Urinary bladder (tissue), 4 donors: ENCODE results near the gene LGI4. TPM values are rescaled to one million over a fixed set of nuclear protein-coding genes. Genes with fewer than 3 reads are reported as not detected.
"Not testable (repeated sequence)": the region's sequence is repeated elsewhere in the genome, so short reads cannot be mapped to it uniquely, and the experiment has no call there.

Source experiments
- DNase-seq: peaks from one replicate; pipeline ENCODE4 v3.0.0-alpha.2; 2015; ENCODE audit errors: extremely low spot score
- H3K27ac ChIP-seq: one replicate; pipeline ENCODE4 v1.5.1; 2013; ENCODE audit warnings: low read depth, mild to moderate bottlenecking, moderate library complexity
- H3K36me3 ChIP-seq: one replicate; pipeline ENCODE4 v1.6.1; 2013; ENCODE audit warnings: mild to moderate bottlenecking, moderate library complexity; ENCODE audit not compliant: insufficient read depth
- H3K4me1 ChIP-seq: one replicate; pipeline ENCODE4 v1.6.1; 2013; ENCODE audit warnings: mild to moderate bottlenecking, moderate library complexity; ENCODE audit not compliant: insufficient read depth
- H3K4me3 ChIP-seq: one replicate; pipeline ENCODE4 v1.5.1; 2013; ENCODE audit warnings: low read depth, low read length
- WGBS: extraction: QIAGEN DNeasy Blood & Tissue Kit; methylation state at CpG from one replicate; pipeline ENCODE4 v1.1.7; 2013; 5-methylcytosine and 5-hydroxymethylcytosine counted together
- polyA plus RNA-seq: library from polyadenylated mRNA; stranded (reverse); fragments of 200-250 nt; gene quantifications from one replicate; pipeline ENCODE4 v1.2.3, GENCODE V29; 2013
- total RNA-seq: library from RNA; depleted of rRNA; stranded (reverse); fragments of >200 nt; gene quantifications from one replicate; pipeline ENCODE4 v1.2.3, GENCODE V29; 2014
- donor health status: healthy with polysubstance abuse.
- donor health status: healthy.

LGI4 gene
- total and polyA plus RNA-seq, 2 donors = 5.9 to 48.4 TPM

DNA sequence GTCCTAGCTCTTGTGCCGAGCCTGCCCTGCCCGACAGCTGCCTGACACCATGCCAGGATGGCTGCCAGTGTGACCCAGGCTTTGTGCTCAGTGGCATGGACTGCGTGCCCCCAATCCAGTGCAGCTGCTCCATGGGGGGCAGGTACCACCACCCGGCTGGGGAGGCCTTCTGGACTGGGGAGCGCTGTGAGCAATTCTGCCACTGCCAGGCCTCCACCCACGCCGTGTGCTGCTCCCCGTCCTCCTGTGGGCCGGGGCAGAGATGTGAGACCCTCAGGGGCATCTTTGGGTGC lies 28.6 kb downstream of the LGI4 start:
- DNase-seq = no peak
- H3K4me1 ChIP-seq = no peaks in the 10 kb centered on the region
- WGBS = 88% methylated on average over 9 of the region's 9 CpGs
- no peak overlapping the region for H3K4me3 ChIP-seq
- no peaks in the 10 kb centered on the region for H3K36me3 ChIP-seq
- no peak overlapping the region for H3K27ac ChIP-seq

DNA sequence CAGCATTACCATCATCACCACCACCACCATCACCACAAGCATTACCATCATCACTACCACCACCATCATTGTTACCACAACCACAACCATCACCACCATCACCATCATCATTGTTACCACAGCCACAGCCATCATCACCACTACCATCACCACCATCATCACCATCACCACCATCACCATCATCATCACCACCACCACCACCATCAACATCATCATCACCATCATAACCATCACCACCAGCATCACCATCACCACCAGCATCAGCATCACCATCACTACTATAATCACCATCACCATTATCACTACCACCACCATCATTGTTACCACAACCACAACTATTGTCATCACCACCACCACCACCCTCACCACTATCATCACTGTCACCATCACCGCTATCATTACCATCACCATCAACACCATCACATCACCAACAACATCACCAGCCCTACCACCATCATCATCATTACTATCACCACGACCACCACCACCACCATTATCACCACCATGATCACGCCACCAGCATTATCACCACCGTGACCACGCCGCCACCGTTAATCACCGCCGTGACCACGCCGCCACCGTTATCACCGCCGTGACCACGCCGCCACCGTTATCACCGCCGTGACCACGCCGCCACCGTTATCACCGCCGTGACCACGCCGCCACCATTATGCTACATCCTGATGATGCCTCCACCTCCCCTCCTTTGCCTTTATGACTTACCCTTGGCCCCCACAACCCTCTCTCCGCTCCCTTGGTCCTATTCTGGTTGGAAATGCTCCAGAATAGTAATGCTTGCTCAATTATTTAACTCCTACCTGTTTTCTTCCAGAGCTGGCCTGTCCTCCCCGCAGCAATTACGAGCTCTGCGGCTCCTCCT lies 29.2 kb downstream of the LGI4 start:
- WGBS = 82% methylated on average over 30 of the region's 30 CpGs
- Histone ChIP-seq H3K27ac (no peak overlapping the region), H3K4me1 (no peaks in the 10 kb centered on the region), H3K4me3 (no peak overlapping the region), H3K36me3 (no peaks in the 10 kb centered on the region)
- no peak for DNase-seq

DNA sequence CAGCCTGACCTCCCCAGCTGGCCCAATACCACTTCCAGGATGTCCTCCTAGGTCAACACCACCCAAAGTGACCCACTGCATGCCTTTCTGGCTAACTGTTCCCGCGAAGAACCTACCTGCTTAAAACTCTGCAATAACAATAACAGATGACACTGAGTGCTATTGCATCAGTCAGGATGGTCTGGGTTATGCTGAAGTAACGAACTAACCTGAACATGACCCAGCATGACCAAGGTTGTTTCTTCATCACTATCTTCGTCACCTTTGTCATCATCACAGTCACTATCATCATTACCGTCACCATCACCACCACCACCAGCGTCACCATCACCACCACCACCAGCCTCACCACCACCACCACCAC lies 29.8 kb downstream of the LGI4 start:
- no peaks in the 10 kb centered on the region for H3K4me1 ChIP-seq
- H3K4me3 ChIP-seq = no peak overlapping the region
- no peaks in the 10 kb centered on the region for H3K36me3 ChIP-seq
- no peak for DNase-seq
- no peak overlapping the region for H3K27ac ChIP-seq
- WGBS = 98% methylated on average over 6 of the region's 6 CpGs

DNA sequence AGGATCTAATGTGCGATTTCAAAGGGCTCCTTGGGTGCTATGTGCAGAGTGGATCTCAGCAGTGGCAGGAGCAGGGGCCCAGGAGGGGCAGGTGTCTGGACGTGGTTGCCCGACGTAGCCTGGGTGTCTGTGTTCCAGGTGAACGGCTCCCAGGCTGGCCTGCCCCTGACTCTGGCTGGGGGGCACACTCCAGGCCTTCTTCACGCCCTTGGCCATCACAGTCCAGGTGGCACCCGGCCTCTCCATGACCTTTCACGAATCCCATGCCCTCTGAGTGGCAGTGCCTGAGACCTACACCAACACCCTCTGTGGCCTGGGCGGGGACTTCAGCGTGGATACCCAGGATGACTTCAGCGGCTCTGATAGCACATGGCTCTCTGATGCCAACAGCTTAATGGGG lies 30.5 kb downstream of the LGI4 start:
- DNase-seq = no peak
- Histone ChIP-seq H3K4me1 (no peaks in the 10 kb centered on the region), H3K36me3 (no peaks in the 10 kb centered on the region), H3K4me3 (no peak overlapping the region), H3K27ac (no peak overlapping the region)
- 88% methylated on average over 11 of the region's 11 CpGs for WGBS

DNA sequence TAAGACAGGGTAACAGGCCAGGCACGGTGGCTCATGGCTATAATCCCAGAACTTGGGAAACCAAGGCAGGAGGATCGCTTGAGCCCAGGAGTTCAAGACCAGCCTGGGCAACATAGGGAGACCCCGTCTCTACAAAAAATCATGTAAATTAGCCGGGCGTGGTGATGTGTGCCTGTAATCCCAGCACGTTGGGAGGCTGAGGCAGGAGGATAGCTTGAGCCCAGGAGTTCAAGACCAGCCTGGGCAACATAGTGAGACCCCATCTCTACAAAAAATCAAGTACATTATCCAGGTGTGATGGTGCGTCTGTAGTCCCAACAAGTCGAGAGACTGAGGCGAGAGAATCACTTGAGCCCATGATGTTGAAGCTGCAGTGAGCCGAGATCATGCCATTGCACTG lies 31.2 kb downstream of the LGI4 start:
- H3K27ac ChIP-seq, H3K36me3 ChIP-seq, H3K4me3 ChIP-seq, H3K4me1 ChIP-seq, DNase-seq: not testable (repeated sequence)
- 75% methylated on average over 10 of the region's 10 CpGs for WGBS

DNA sequence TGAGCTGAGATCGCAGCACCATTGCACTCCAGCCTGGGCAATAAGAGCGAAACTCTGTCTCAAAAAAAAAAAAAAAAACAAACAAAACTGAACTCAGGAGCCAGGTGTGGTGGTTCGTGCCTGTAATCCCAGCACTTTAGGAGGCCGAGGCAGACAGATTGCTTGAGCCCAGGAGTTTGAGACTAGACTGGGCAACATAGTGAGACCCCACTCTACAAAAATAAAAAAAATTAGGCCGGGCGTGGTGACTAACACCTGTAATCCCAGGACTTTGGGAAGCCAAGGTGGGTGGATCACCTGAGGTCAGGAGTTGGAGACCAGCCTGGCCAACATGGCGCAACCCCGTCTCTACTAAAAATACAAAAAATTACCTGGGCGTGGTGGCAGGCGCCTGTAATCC lies 32.9 kb downstream of the LGI4 start:
- 96% methylated on average over 10 of the region's 10 CpGs for WGBS

DNA sequence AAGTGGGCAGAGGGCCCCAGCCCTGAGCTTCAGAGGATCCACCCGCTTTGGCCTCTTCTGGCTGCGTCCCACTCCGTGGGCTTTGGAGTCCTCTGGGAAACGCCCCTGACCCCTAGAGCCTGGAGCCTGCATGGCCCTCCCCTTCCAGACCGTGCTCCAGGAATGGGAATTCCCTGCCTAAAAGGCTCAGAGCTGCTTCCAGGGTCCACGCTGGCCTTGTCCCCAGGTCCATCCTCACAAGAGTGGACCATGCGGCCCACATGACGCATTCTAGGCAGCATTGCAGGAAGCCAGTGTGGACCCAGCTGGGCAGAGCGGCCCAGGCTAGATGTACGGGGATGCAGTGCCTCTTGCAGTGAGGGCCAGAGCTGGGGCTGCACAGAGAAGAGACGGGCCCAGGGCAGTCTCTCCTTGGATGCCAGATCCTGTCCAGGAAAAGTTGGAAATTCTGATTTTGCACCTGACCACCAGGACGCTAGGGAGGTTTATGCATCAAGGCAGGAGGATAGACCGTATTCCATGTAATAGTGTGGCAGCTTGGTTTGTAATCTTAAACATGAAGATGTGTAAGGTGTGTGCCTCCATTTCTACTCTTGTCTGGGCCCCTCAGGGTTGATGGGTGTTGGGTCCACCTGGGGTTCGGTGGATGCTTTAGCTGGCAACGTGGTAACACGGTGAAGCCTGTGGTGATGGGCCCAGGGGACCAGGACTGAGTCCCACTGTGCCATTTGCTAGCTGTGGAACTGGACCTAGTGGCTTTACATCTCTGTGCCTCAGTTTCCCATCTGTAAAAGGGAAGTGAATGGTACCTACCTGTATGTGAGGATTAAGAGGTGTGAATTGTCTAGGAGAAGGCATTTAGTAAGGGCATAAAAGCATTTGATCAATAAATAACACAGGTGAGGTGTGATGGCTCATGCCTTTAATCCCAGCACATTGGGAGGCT lies 34.0 kb downstream of the LGI4 start:
- H3K36me3 ChIP-seq = no peaks in the 10 kb centered on the region
- WGBS = 69% methylated on average over 16 of the region's 16 CpGs

More for the DNA sequence above, 32.9 kb downstream of the LGI4 start:
- H3K4me1 ChIP-seq, H3K4me3 ChIP-seq, H3K27ac ChIP-seq, H3K36me3 ChIP-seq, DNase-seq: not testable (repeated sequence)

DNA sequence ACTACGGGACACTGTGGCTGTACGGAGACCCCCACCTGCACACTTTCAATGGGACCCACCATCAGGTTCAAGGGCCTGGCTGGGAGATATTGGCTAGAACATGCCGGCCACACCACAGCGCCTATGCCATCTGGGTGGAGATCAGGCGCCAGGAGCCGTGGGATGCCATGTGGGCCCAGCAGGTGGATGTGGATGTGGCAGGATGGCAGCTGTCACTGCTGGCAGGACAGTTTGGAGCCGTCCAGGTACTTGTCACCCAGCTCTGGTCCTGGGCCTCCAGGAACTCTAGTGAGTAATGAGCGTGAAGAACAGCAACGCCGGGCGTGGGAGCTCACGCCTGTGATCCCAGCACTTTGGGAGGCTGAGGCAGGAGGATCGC lies 35.0 kb downstream of the LGI4 start:
- WGBS = 94% methylated on average over 13 of the region's 13 CpGs
- no peaks in the 10 kb centered on the region for H3K4me1 ChIP-seq
- H3K27ac ChIP-seq = no peak overlapping the region
- no peak for DNase-seq
- H3K4me3 ChIP-seq = no peak overlapping the region
- H3K36me3 ChIP-seq = no peaks in the 10 kb centered on the region

More for the DNA sequence above, 34.0 kb downstream of the LGI4 start:
- Histone ChIP-seq H3K4me3 (no peak overlapping the region), H3K4me1 (no peaks in the 10 kb centered on the region), H3K27ac (no peak overlapping the region)
- no peak for DNase-seq

DNA sequence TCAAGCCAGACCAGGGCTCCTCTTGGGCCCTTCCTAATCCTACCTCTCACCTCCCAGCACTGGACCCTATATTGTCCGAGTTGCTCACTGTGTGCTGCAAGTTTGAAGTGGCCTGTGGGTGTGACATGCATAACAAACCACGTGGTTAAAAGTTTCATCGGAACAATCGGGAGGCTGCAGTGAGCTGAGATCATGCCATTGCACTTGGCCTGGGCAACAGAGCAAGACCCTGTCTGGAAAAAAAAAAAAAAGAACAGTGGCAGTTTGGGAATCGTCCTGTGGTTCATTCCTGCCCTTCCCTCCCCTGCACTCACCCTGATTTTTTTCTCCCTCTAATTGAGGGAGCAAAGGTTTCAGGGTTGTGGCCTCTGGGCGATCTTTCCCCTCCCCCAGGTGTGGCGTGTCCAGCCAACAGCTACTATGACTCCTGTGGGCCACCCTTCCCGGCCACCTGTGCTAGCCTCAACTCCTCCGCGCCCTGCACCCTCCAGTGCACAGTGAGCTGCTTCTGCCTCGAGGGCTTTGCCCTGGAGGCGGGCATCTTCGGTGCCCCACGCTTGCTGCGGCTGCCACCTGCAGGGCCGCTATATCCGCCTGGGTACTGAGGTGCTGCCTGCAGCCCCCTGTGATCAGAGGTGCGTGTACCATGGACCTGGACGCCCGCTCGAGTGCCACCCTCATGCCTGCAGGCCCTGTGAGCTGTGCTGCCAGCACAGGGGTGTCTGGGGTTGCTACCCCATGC lies 35.5 kb downstream of the LGI4 start:
- Histone ChIP-seq H3K36me3 (no peaks in the 10 kb centered on the region), H3K4me1 (no peaks in the 10 kb centered on the region), H3K27ac (no peak overlapping the region), H3K4me3 (no peak overlapping the region)
- WGBS = 84% methylated on average over 21 of the region's 21 CpGs
- DNase-seq = no peak

DNA sequence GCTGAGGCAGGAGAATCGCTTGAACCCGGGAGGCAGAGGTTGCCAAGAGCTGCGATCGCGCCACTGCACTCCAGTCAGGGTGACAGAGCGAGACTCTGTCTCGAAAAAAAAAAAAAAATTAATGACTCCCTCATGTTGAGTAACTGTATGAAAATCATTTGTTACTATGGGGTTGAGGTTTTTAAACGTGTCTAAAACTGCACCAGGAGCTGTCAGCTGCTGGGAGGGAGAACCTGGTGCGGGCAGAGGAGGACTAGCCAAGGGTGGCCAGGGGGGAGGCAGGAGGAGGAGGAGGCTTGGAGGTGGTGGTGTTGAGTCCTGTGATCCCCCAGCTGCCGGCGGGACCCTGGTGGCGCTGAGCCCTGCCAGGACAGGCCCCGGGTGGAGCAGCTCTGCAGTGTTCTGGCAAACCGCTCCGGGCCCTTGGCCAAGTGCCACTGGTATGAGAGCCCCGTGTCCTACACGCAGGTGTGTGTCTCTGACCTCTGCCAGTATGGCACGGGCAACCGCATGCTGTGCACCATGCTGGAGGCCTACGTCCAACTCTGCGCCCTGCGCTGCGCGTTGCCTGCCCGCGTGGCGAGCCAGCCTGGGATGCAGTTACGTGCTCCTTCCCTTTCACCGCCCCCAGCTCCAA lies 36.3 kb downstream of the LGI4 start:
- 73% methylated on average over 29 of the region's 29 CpGs for WGBS
- H3K36me3 ChIP-seq = no peaks in the 10 kb centered on the region
- DNase-seq = no peak
- no peak overlapping the region for H3K27ac ChIP-seq
- H3K4me1 ChIP-seq = no peaks in the 10 kb centered on the region
- no peak overlapping the region for H3K4me3 ChIP-seq

DNA sequence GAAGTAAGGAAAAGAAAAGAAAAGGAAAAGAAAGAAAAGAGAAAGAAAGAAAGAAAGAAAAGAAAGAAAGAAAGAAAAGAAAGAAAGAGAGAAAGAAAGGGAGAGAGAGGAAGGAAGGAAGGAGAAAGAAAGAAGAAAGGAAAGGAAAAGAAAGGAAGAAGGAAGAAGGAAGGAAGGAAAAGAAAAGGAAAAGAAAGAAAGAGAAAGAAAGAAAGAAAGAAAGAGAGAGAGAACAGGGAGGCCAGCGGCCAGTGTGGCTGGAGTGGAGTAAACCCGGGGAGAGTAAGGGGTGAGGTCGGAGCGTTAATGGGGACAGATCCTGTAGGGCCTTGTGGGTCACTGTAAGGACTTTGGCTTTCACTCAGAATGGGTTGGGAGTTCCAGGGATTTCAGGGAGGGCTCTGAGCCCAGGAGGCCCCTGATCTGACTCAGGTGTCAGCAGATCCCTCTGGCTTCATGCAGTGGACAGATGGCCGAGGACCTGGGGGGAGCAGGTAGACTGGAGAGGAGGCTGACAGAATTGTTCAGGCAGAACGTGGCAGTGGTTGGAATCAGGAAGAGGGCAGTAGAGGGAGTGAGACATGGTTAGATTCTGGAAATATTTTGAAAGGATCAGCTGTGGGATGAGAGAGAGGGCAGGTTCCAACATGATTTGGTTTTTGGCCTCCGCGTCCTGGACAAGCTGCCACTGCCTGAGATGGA lies 39.0 kb downstream of the LGI4 start:
- 64% methylated on average over 8 of the region's 8 CpGs for WGBS
- Histone ChIP-seq H3K4me3 (no peak overlapping the region), H3K36me3 (no peaks in the 10 kb centered on the region), H3K4me1 (no peaks in the 10 kb centered on the region), H3K27ac (no peak overlapping the region)
- DNase-seq = no peak

DNA sequence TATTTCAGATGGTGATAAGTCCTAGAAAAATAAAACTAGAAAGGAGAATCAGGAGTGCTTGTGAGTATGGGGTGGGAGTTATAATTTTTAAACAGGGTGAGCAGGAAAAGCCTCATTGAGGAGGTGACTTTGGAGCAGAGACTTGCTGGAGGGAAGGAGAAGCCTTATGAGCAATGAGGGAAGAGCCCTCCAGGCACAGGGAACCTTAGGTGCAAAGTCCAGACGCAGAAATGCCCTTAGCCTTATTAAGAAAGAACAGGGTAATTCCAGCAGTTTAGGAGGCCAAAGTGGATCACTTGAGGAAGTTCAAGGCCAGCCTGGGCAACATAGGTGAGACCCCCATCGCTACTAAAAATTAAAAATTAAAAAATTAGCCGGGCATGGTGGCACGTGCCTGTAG lies 40.2 kb downstream of the LGI4 start:
- H3K4me1 ChIP-seq = no peaks in the 10 kb centered on the region
- H3K27ac ChIP-seq = no peak overlapping the region
- DNase-seq = no peak
- no peaks in the 10 kb centered on the region for H3K36me3 ChIP-seq
- no peak overlapping the region for H3K4me3 ChIP-seq
- 92% methylated on average over 4 of the region's 4 CpGs for WGBS
